ENCODE results near the gene TSPAN4.

The TSPAN4 gene

DNA sequence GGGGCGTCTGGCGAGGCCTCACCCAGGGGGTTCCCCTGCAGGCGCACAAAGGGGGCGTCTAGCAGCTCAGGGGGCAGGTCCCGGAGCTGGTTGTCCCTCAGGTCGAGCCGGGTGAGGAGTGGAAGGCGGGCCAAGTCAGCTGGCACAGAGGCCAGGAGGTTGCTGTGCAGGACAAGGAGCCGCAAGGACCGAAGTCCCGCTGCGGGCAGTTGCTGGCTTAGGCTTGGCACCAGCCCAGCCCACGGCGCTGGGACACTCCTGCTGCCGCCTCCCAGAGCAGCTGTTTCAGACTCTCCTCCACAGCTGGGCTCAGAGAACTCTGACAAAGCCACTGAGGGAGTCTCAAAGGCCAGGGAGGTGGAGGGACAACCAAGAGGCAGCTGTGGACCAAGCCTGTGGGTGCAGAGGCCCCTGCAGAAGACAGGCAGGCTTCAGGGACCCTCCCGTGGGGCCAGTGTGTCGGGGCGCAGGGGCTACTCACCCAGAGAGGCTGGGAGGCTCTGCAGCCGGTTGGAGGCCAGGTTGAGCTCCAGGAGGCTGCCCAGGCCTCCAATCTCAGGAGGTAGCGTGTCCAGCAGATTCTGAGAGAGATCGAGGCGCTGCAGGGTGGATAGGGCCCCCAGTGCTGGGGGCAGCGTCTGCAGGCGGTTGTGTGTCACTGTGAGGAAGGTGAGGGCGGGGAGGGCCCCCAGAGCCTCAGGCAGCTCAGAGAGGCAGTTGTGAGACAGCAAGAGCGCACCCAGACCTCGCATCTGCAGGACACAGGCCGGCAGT is 39.8 kb upstream of the TSPAN4 start:
- peak overlapping the region; percentile 92 to 100 (median 100) for H3K4me2 ChIP-seq
- H3K9me3 ChIP-seq (replicated peaks in 1 of 11), result no peaks in the 10 kb centered on the region
- H3K4me1 ChIP-seq, result peaks cover 37 to 60% (median 52%) of the 10 kb centered on the region in 10 experiments
- no peaks in the 10 kb centered on the region for H3K27me3 ChIP-seq
- H3K27ac ChIP-seq, result peak overlapping the region in 2 of 11 experiments; percentile 4 to 31; a peak in 1 of 22 replicates
- H3K4me3 ChIP-seq, result peak overlapping the region in 9 of 10 experiments; percentile 69 to 84 (median 72); a peak in 15 of 20 replicates
- TF ChIP-seq Cebpa-rat (IDR thresholded peaks at IDR 0.05), result no peak
- H3K36me3 ChIP-seq, result peaks cover 11 to 47% (median 39%) of the 10 kb centered on the region in 11 experiments; a peak in 20 of 22 replicates
- peak overlapping the region; percentile 65 to 87 (median 82); a peak in 21 of 22 replicates for H3K9ac ChIP-seq
- peaks cover 0 to 66% (median 29%) of the 10 kb centered on the region in 11 experiments; a peak in 15 of 22 replicates for H4K20me1 ChIP-seq

DNA sequence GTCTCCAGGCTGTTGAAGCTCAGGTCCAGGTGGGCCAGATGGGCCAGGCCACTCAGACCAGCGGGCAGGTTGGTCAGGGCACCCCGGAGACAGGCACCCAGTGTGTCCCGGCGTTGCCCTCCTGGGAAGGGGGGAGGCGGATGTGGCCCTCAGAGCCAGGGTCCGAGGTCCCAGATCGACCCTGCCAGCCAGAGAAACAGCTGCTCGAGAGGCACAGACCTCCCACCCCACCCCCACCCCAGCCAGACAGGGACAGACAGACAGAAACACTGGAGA is 39.2 kb upstream of the TSPAN4 start:
- H4K20me1 ChIP-seq, result peaks cover 0 to 64% (median 28%) of the 10 kb centered on the region in 11 experiments; a peak in 15 of 22 replicates
- peaks cover 11 to 47% (median 39%) of the 10 kb centered on the region in 11 experiments; a peak in 20 of 22 replicates for H3K36me3 ChIP-seq
- H3K27ac ChIP-seq, result peak overlapping the region in 2 of 11 experiments; percentile 4 to 31; a peak in 1 of 22 replicates
- H3K9ac ChIP-seq, result peak overlapping the region; percentile 65 to 87 (median 82); a peak in 21 of 22 replicates
- no peaks in the 10 kb centered on the region for H3K9me3 ChIP-seq (replicated peaks in 1 of 11)
- H3K4me2 ChIP-seq, result peak overlapping the region; percentile 92 to 100 (median 100)
- H3K4me1 ChIP-seq, result peaks cover 41 to 63% (median 56%) of the 10 kb centered on the region in 10 experiments
- no peak for TF ChIP-seq Cebpa-rat (IDR thresholded peaks at IDR 0.05)
- no peaks in the 10 kb centered on the region for H3K27me3 ChIP-seq
- peak overlapping the region; percentile 66 to 84 (median 72); a peak in 17 of 20 replicates for H3K4me3 ChIP-seq

DNA sequence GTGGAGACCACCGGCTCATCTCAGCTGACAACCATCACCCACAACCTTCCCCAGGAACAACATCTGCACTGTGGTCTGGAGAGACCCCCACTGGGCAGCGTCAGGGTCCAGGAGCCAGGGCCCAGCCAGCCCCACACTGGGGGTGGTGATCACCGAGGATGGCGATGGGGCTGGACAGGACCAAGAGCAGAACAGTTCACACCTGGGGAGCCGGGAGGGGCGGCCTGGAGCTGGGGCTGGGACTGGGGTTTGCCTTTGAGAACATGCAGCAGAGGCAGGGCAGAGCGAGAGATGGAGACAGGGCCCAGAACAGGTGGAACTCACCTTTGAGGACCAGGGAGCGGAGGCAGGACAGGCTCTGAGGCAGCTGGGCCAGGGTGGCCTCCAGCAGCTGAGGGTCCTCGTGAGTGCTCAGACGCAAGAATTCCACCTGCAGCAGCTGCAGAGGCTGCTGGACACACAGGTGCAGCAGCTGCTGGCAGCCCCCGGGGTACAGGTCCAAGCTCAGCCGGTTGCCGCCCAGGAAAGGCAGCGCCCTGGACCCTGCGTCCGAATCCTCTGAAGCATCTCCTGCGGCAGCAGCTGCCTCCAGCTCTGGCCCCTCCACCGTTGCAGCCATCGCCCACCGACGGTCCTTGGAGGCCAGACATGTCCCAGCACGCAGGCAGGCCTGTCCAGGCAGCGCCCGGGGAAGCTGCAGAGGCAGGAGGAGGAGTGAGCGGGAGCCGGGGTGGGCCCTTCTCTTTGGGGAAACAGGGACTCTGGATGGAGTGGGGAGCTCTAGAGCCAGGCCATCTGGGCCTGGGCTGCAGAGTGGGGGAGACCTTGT is 38.7 kb upstream of the TSPAN4 start:
- no peak for TF ChIP-seq Cebpa-rat (IDR thresholded peaks at IDR 0.05)
- Histone ChIP-seq H3K36me3 (peaks cover 11 to 45% (median 38%) of the 10 kb centered on the region in 11 experiments; a peak in 20 of 22 replicates), H4K20me1 (peaks cover 0 to 58% (median 23%) of the 10 kb centered on the region in 11 experiments; a peak in 15 of 22 replicates), H3K27ac (peak overlapping the region in 8 of 11 experiments; percentile 78 to 90 (median 88); a peak in 16 of 22 replicates), H3K4me3 (peak overlapping the region; percentile 66 to 84 (median 72)), H3K9ac (peak overlapping the region; percentile 78 to 87 (median 82)), H3K4me1 (peaks cover 44 to 62% (median 57%) of the 10 kb centered on the region in 10 experiments), H3K4me2 (peak overlapping the region; percentile 92 to 100 (median 100)), H3K27me3 (no peaks in the 10 kb centered on the region), H3K9me3 (replicated peaks in 1 of 11) (no peaks in the 10 kb centered on the region)

DNA sequence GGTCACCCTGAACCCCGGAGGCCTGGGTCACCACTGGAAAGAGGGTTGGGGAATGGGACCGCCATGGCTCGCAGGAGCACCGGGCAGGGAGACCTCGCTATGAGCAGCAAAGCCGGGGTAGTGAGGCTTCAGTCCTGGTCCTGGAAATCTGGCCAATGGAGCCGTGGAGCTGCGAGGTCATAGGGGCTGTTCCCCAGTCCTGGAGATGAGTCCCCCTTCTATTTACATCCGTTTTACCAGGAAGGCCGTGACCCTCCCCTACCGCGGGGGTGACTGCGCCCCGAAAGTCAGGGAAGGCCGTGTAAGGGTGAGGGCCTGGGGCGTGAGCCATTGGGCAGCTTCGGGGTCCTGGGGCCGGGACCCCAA is 38.1 kb upstream of the TSPAN4 start:
- Histone ChIP-seq H3K4me1 (peaks cover 44 to 62% (median 57%) of the 10 kb centered on the region in 10 experiments), H3K9ac (peak overlapping the region; percentile 78 to 87 (median 82)), H3K4me2 (peak overlapping the region; percentile 92 to 100 (median 100)), H3K9me3 (replicated peaks in 1 of 11) (no peaks in the 10 kb centered on the region), H4K20me1 (peaks cover 0 to 52% (median 20%) of the 10 kb centered on the region in 11 experiments; a peak in 14 of 22 replicates), H3K36me3 (peaks cover 6 to 39% (median 32%) of the 10 kb centered on the region in 11 experiments; a peak in 20 of 22 replicates), H3K4me3 (peak overlapping the region; percentile 66 to 84 (median 72)), H3K27ac (peak overlapping the region in 9 of 11 experiments; percentile 78 to 90 (median 87); a peak in 17 of 22 replicates), H3K27me3 (no peaks in the 10 kb centered on the region)
- TF ChIP-seq Cebpa-rat (IDR thresholded peaks at IDR 0.05), result no peak

GRCh38 chr11:808427-809286 is 34.0 kb upstream of the TSPAN4 start:
- Histone ChIP-seq H3K4me2 (peak overlapping the region; percentile 82 to 100 (median 95)), H3K9ac (peak overlapping the region; percentile 94 to 100 (median 98)), H3K27me3 (no peaks in the 10 kb centered on the region), H3K27ac (peak overlapping the region; percentile 94 to 99 (median 97)), H3K4me3 (peak overlapping the region; percentile 88 to 100 (median 98)), H4K20me1 (peaks cover 33 to 51% (median 47%) of the 10 kb centered on the region in 11 experiments; a peak in 21 of 22 replicates), H3K9me3 (replicated peaks in 1 of 11) (no peaks in the 10 kb centered on the region), H3K4me1 (peaks cover 53 to 72% (median 68%) of the 10 kb centered on the region in 10 experiments), H3K36me3 (peaks cover 27 to 36% (median 33%) of the 10 kb centered on the region in 11 experiments)
- no peak for TF ChIP-seq Cebpa-rat (IDR thresholded peaks at IDR 0.05)

DNA sequence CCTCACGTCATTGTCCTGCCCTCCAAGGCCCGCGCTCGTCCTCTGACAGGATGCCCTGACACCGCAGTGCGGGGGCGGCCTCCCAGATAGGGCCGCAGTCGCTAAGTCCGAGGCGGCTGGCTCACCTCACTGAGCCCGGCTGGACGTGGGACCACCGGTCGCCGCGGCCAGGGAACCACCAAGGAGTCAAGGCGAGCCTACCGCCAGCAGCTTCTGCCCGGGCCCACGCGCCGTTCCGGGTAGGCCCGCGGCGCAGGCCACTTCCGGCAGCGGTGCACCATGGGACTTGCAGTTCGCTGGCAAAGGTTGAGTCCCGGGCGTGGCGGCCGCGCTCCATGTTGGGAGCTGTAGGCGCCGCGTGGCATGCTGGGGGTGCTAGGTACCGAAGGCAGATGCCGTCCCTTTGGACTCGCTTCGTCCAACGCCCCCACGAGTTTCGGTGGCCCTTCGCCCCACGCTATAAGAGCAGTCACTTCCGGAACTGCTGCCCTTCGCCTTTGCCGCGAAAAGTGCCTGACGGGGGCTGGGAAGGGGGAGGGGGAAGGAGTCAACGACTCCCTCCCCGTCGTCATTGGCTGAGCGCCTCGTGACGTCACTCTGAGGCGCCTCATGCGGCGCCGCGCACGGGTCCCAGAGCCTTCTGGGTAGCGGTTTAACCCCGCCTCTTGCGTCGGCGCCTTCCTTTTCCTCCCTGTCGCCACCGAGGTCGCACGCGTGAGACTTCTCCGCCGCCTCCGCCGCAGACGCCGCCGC is 33.2 kb upstream of the TSPAN4 start, which contains the start of gene RPLP2:
TSS of gene RPLP2 (plus strand) at position 681 of the 753 bp plus-strand sequence. CDS start 268 bp downstream, outside the sequence.
- no peaks in the 10 kb centered on the region for H3K9me3 ChIP-seq (replicated peaks in 1 of 11)
- peak within 1 kb of the TSS; percentile 94 to 99 (median 97) for H3K27ac ChIP-seq
- peaks cover 33 to 51% (median 48%) of the 10 kb centered on the region in 11 experiments; a peak in 21 of 22 replicates for H4K20me1 ChIP-seq
- peak within 1 kb of the TSS; percentile 88 to 100 (median 98) for H3K4me3 ChIP-seq
- H3K4me2 ChIP-seq, result peak within 1 kb of the TSS; percentile 89 to 100 (median 98)
- peaks cover 45 to 68% (median 62%) of the 10 kb centered on the region in 10 experiments for H3K4me1 ChIP-seq
- H3K9ac ChIP-seq, result peak within 1 kb of the TSS; percentile 94 to 100 (median 98)
- no peak for TF ChIP-seq Cebpa-rat (IDR thresholded peaks at IDR 0.05)
- H3K27me3 ChIP-seq, result no peaks in the 10 kb centered on the region
- peaks cover 33 to 44% (median 39%) of the 10 kb centered on the region in 11 experiments for H3K36me3 ChIP-seq

DNA sequence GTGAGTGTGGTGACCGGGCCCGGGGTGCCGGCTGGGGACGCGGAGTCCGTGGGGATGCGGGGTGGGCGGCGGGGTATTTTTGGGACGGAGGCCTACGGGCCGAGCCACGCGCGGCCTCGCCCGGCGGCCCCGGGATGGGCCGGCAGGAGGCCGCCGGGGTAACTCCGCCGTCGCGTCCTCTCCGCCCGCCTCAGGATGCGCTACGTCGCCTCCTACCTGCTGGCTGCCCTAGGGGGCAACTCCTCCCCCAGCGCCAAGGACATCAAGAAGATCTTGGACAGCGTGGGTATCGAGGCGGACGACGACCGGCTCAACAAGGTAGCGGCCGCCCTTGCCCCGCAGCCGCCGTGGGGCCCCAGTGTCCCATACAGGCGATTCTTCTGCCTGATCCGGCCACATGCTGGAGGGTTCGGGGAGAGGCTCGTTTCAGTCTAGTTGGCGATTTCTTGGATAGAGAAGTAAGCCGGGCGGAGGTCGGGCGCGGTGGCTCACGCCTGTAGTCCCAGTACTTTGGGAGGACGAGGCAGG is 32.5 kb upstream of the TSPAN4 start:
- peak overlapping the region; percentile 88 to 99 (median 95) for H3K4me2 ChIP-seq
- H4K20me1 ChIP-seq, result peaks cover 33 to 53% (median 51%) of the 10 kb centered on the region in 11 experiments; a peak in 21 of 22 replicates
- H3K36me3 ChIP-seq, result peaks cover 35 to 50% (median 45%) of the 10 kb centered on the region in 11 experiments
- peak overlapping the region; percentile 94 to 99 (median 97) for H3K27ac ChIP-seq
- no peak for TF ChIP-seq Cebpa-rat (IDR thresholded peaks at IDR 0.05)
- peak overlapping the region; percentile 94 to 100 (median 98) for H3K9ac ChIP-seq
- no peaks in the 10 kb centered on the region for H3K9me3 ChIP-seq (replicated peaks in 1 of 11)
- H3K27me3 ChIP-seq, result no peaks in the 10 kb centered on the region
- peak overlapping the region; percentile 88 to 100 (median 98) for H3K4me3 ChIP-seq
- peaks cover 41 to 64% (median 58%) of the 10 kb centered on the region in 10 experiments for H3K4me1 ChIP-seq

Measured in BLaER1 treated with 17β-estradiol and CSF1 and Interleukin-3, amounts not matched to agents 10 nM and 100 nM (cell line).